ENCODE measurements around the gene ADGRL3.
"Not testable (repeated sequence)": the region's sequence is repeated elsewhere in the genome, so short reads cannot be mapped to it uniquely, and the experiment has no call there.

ADGRL3 gene

GRCh38 chr4:61922766-61923165 lies 722.6 kb downstream of the ADGRL3 start:
- DNase-seq: no peak

GRCh38 chr4:61923179-61923578 lies 723.1 kb downstream of the ADGRL3 start:
- DNase-seq: no peak

GRCh38 chr4:61924131-61924530 lies 724.0 kb downstream of the ADGRL3 start:
- DNase-seq: no peak

- no peak for DNase-seq
These were observed 733.4 kb downstream of the ADGRL3 start for GRCh38 chr4:61933527-61933926.

- no peak for DNase-seq
These were observed 734.1 kb downstream of the ADGRL3 start for GRCh38 chr4:61934198-61934597.

- no peak for DNase-seq
These were observed 738.2 kb downstream of the ADGRL3 start for GRCh38 chr4:61938250-61938846.

- no peak for DNase-seq
These were observed 750.5 kb downstream of the ADGRL3 start for GRCh38 chr4:61950625-61951024.

GRCh38 chr4:61953386-61953785 lies 753.3 kb downstream of the ADGRL3 start:
- DNase-seq: no peak

GRCh38 chr4:61958591-61958990 lies 758.5 kb downstream of the ADGRL3 start:
- no peak for DNase-seq

- DNase-seq: no peak
These were observed 759.0 kb downstream of the ADGRL3 start for GRCh38 chr4:61959087-61959486.

- DNase-seq: no peak
These were observed 784.3 kb downstream of the ADGRL3 start for GRCh38 chr4:61984260-61984909.

- DNase-seq: no peak
These were observed 785.3 kb downstream of the ADGRL3 start for GRCh38 chr4:61985426-61985825.

- not testable (repeated sequence) for DNase-seq
These were observed 786.8 kb downstream of the ADGRL3 start for GRCh38 chr4:61986929-61987328.

- no peak for DNase-seq
These were observed 792.2 kb downstream of the ADGRL3 start for GRCh38 chr4:61992351-61992750.

- no peak for DNase-seq
These were observed 793.9 kb downstream of the ADGRL3 start for GRCh38 chr4:61994036-61994435.

- no peak for DNase-seq
These were observed 795.7 kb downstream of the ADGRL3 start for GRCh38 chr4:61995717-61996340.

- no peak for DNase-seq
These were observed 796.8 kb downstream of the ADGRL3 start for GRCh38 chr4:61996943-61997342.

- no peak for DNase-seq
These were observed 797.7 kb downstream of the ADGRL3 start for GRCh38 chr4:61997831-61998230.

GRCh38 chr4:62003695-62004094 lies 803.6 kb downstream of the ADGRL3 start:
- no peak for DNase-seq

- no peak for DNase-seq
These were observed 804.8 kb downstream of the ADGRL3 start for GRCh38 chr4:62004881-62005280.

- DNase-seq: no peak
These were observed 806.0 kb downstream of the ADGRL3 start for GRCh38 chr4:62006108-62006507.

GRCh38 chr4:62015043-62015739 lies 815.1 kb downstream of the ADGRL3 start:
- no peak for DNase-seq

- no peak for DNase-seq
These were observed 818.4 kb downstream of the ADGRL3 start for GRCh38 chr4:62018537-62018936.

GRCh38 chr4:62023633-62024032 lies 823.5 kb downstream of the ADGRL3 start:
- no peak for DNase-seq
